Stimulated activated CD8-positive, alpha-beta memory T cell treated with anti-CD3 and anti-CD28 coated beads, Interleukin-7, amount 100 ng/mL, for 1 hour (primary cell): ENCODE measurements around the gene P4HA2.

Experiments used
- DNase-seq, 2 donors: peaks; one replicate each; pipeline ENCODE4 v3.0.0-alpha.2; 2020; ENCODE audit warnings: low read depth in 2 of 2

P4HA2 gene

GRCh38 chr5:132143148-132143547, 84.5 kb downstream of the P4HA2 start:
- no peak for DNase-seq

- DNase-seq, result no peak
Measured at GRCh38 chr5:132142459-132142858, 85.2 kb downstream of the P4HA2 start.
